GM21447 (cell line): Measurements from ENCODE around the gene PIK3C3.
A peak's percentile ranks its signal among the peaks of the same experiment; 100 is the strongest.

Source experiments
- ATAC-seq: cut with Tn5 transposase; IDR thresholded peaks from one replicate; pipeline ENCODE4 v1.9.1; 2021; ENCODE audit not compliant: unreplicated experiment

PIK3C3 gene

GRCh38 chr18:42113529-42114191, 158.6 kb downstream of the PIK3C3 start:
- ATAC-seq: peak; percentile 40

- ATAC-seq: peak; percentile 86
Measured at GRCh38 chr18:42114310-42114943, 159.4 kb downstream of the PIK3C3 start.

GRCh38 chr18:42126586-42126985, 171.6 kb downstream of the PIK3C3 start:
- no peak for ATAC-seq

GRCh38 chr18:42131066-42131929, 176.3 kb downstream of the PIK3C3 start:
- ATAC-seq: no peak

- no peak for ATAC-seq
Measured at GRCh38 chr18:42131930-42132244, 176.9 kb downstream of the PIK3C3 start.
